ENCODE data around the gene IGF1. TPM values are rescaled to one million over a fixed set of nuclear protein-coding genes. Genes with fewer than 3 reads are reported as not detected.

Gene IGF1
- total and polyA plus RNA-seq, 2 experiments from 2014 or later = 2.3 to 2.9 TPM

DNA sequence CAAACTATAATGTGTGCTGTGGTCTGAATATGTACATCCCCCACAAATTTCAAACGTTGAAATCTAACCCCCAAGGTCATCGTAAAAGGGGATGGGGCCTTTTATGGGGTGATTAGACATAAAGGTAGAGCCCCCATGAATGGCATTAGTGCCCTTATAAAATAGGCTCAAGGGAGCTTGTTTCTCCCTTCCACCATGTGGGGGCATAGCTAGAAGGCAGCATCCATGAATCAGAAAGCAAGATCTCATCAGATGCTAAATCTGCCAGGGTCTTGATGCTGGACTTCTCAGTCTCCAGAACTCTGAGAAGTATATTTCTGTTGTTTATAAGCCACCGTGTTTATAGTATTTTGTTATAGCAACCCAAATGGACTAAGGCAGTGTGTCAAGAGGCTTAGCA lies 33.4 kb upstream of the IGF1 start:
- WGBS, 2 experiments (ENCODE audit: low coverage in 1 of 2, low lambda C conversion rate in 2 of 2, missing lambda C conversion rate in 2 of 2) = 44 to 48% methylated on average over 3 of the region's 3 CpGs

DNA sequence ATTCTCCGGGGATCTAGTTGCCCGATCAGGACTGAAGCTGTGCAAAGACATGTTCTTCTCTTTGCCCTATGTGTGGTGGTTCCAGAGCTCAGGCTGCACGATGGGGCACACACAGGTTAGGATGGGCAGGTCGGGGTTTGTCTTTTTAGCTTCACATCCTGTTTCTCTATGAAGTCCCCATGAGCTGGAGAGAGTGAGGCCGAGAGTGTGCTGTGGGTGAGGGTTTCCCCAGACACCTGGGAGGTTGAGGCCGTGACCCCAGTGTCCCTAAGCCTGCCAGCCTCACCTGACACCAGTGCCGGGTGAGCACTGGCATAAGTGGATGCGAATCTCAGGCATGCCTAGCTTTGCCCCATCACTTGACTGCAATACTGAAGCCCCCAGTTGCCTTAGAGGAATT lies 32.9 kb upstream of the IGF1 start:
- Histone ChIP-seq H3F3A (ENCODE audit: insufficient read depth) (no peaks in the 10 kb centered on the region), H3K9me3 (ENCODE audit: low read depth) (no peaks in the 10 kb centered on the region), H3K27ac (no peak overlapping the region), H3K4me3 (no peak overlapping the region), H3K9ac (no peak overlapping the region), H3K36me3 (ENCODE audit: low read depth) (no peaks in the 10 kb centered on the region), H3K4me1 (ENCODE audit: insufficient read depth) (no peaks in the 10 kb centered on the region), H3K4me2 (ENCODE audit: unreplicated experiment) (no peak overlapping the region), H3K27me3 (replicated peaks; ENCODE audit: insufficient read depth) (no peaks in the 10 kb centered on the region), H2AFZ (no peak overlapping the region), H3K79me2 (ENCODE audit: insufficient read depth) (no peaks in the 10 kb centered on the region), H4K20me1 (ENCODE audit: insufficient read depth) (no peaks in the 10 kb centered on the region), H3K9me2 (ENCODE audit: insufficient read depth) (no peaks in the 10 kb centered on the region; the same call in 1 of the 2 replicates)
- no peak for DNase-seq
- in situ Hi-C loops (cut with MboI) = no loop called here
- TF ChIP-seq EZH2phosphoT487 (IDR thresholded peaks at IDR 0.05; ENCODE audit: insufficient read depth, low read depth) (no peak), EZH2 (IDR thresholded peaks at IDR 0.05; ENCODE audit: insufficient read depth, poor library complexity, severe bottlenecking) (no peak)
- 64 to 71% methylated on average over 8 of the region's 8 CpGs for WGBS, 2 experiments (ENCODE audit: low coverage in 1 of 2, low lambda C conversion rate in 2 of 2, missing lambda C conversion rate in 2 of 2)

More for the DNA sequence above, 33.4 kb upstream of the IGF1 start:
- Histone ChIP-seq H3K36me3 (ENCODE audit: low read depth) (no peaks in the 10 kb centered on the region), H3K27ac (no peak overlapping the region), H3K4me3 (no peak overlapping the region), H3K79me2 (ENCODE audit: insufficient read depth) (no peaks in the 10 kb centered on the region), H3K4me1 (ENCODE audit: insufficient read depth) (no peaks in the 10 kb centered on the region), H3K9me3 (ENCODE audit: low read depth) (no peaks in the 10 kb centered on the region), H3K9ac (no peak overlapping the region), H3F3A (ENCODE audit: insufficient read depth) (no peaks in the 10 kb centered on the region), H3K4me2 (ENCODE audit: unreplicated experiment) (no peak overlapping the region), H3K9me2 (ENCODE audit: insufficient read depth) (no peaks in the 10 kb centered on the region), H2AFZ (no peak overlapping the region), H3K27me3 (replicated peaks; ENCODE audit: insufficient read depth) (no peaks in the 10 kb centered on the region), H4K20me1 (ENCODE audit: insufficient read depth) (no peaks in the 10 kb centered on the region)
- peak; percentile 19 for DNase-seq
- in situ Hi-C loops (cut with MboI) = no loop called here
- TF ChIP-seq EZH2phosphoT487 (IDR thresholded peaks at IDR 0.05; ENCODE audit: insufficient read depth, low read depth) = no peak
- no peak for TF ChIP-seq EZH2 (IDR thresholded peaks at IDR 0.05; ENCODE audit: insufficient read depth, poor library complexity, severe bottlenecking)

DNA sequence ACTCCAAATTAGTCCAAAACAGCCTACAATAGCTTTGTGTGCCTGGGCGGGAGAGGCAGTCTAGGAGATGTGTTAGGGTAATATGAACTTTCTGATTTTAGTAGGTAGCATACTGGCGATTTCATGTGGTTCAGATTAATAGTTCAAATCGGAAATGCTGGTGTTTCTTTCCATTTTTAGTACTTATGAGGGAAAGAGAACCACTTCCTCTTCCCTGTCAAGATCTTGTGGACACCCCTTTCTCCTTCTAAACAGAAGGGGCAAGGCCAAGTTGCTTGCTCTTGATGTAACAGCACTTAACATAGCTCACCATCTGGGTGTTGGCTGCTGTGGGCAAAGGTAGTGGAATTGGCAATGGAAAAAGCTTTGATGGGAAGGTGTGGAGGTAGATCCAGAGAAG lies 32.2 kb upstream of the IGF1 start:
- Histone ChIP-seq H3K27me3 (replicated peaks; ENCODE audit: insufficient read depth) (no peaks in the 10 kb centered on the region), H3K9me2 (ENCODE audit: insufficient read depth) (no peaks in the 10 kb centered on the region; the same call in 1 of the 2 replicates), H3K9me3 (ENCODE audit: low read depth) (no peaks in the 10 kb centered on the region), H3K27ac (no peak overlapping the region), H3F3A (ENCODE audit: insufficient read depth) (no peaks in the 10 kb centered on the region), H4K20me1 (ENCODE audit: insufficient read depth) (no peaks in the 10 kb centered on the region), H3K36me3 (ENCODE audit: low read depth) (no peaks in the 10 kb centered on the region), H2AFZ (no peak overlapping the region), H3K9ac (no peak overlapping the region), H3K4me3 (no peak overlapping the region), H3K4me2 (ENCODE audit: unreplicated experiment) (no peak overlapping the region), H3K4me1 (ENCODE audit: insufficient read depth) (no peaks in the 10 kb centered on the region), H3K79me2 (ENCODE audit: insufficient read depth) (no peaks in the 10 kb centered on the region)
- DNase-seq = no peak
- in situ Hi-C loops (cut with MboI) = no loop called here
- no peak for TF ChIP-seq EZH2phosphoT487 (IDR thresholded peaks at IDR 0.05; ENCODE audit: insufficient read depth, low read depth)
- no peak for TF ChIP-seq EZH2 (IDR thresholded peaks at IDR 0.05; ENCODE audit: insufficient read depth, poor library complexity, severe bottlenecking)
- WGBS, 2 experiments (ENCODE audit: low coverage in 1 of 2, low lambda C conversion rate in 2 of 2, missing lambda C conversion rate in 2 of 2) = 61 to 67% methylated on average over 3 of the region's 3 CpGs

- H3K9me3 ChIP-seq (ENCODE audit: low read depth) = no peaks in the 10 kb centered on the region
- no peak for DNase-seq
- H2AFZ ChIP-seq = no peak overlapping the region
- H3K27me3 ChIP-seq (replicated peaks; ENCODE audit: insufficient read depth) = no peaks in the 10 kb centered on the region
- 53 to 71% methylated on average over 2 of the region's 2 CpGs for WGBS, 2 experiments (ENCODE audit: low coverage in 1 of 2, low lambda C conversion rate in 2 of 2, missing lambda C conversion rate in 2 of 2)
- no peaks in the 10 kb centered on the region for H3K36me3 ChIP-seq (ENCODE audit: low read depth)
- H4K20me1 ChIP-seq (ENCODE audit: insufficient read depth) = no peaks in the 10 kb centered on the region
- no peaks in the 10 kb centered on the region for H3K79me2 ChIP-seq (ENCODE audit: insufficient read depth)
- no peak overlapping the region for H3K4me2 ChIP-seq (ENCODE audit: unreplicated experiment)
- no peaks in the 10 kb centered on the region; the same call in 1 of the 2 replicates for H3K9me2 ChIP-seq (ENCODE audit: insufficient read depth)
- H3K4me3 ChIP-seq = no peak overlapping the region
- H3K9ac ChIP-seq = no peak overlapping the region
- H3K27ac ChIP-seq = no peak overlapping the region
- in situ Hi-C loops (cut with MboI) = no loop called here
- no peaks in the 10 kb centered on the region for H3F3A ChIP-seq (ENCODE audit: insufficient read depth)
- no peaks in the 10 kb centered on the region for H3K4me1 ChIP-seq (ENCODE audit: insufficient read depth)
- TF ChIP-seq EZH2 (IDR thresholded peaks at IDR 0.05; ENCODE audit: insufficient read depth, poor library complexity, severe bottlenecking) (no peak), EZH2phosphoT487 (IDR thresholded peaks at IDR 0.05; ENCODE audit: insufficient read depth, low read depth) (no peak)
These were observed 31.2 kb upstream of the IGF1 start for GRCh38 chr12:102511575-102511974.

- Histone ChIP-seq H3K9me3 (ENCODE audit: low read depth) (no peaks in the 10 kb centered on the region), H3K79me2 (ENCODE audit: insufficient read depth) (no peaks in the 10 kb centered on the region), H3K36me3 (ENCODE audit: low read depth) (no peaks in the 10 kb centered on the region), H3K27ac (no peak overlapping the region), H4K20me1 (ENCODE audit: insufficient read depth) (no peaks in the 10 kb centered on the region), H3K9me2 (ENCODE audit: insufficient read depth) (no peaks in the 10 kb centered on the region; the same call in 1 of the 2 replicates), H3K4me2 (ENCODE audit: unreplicated experiment) (no peak overlapping the region), H3K27me3 (replicated peaks; ENCODE audit: insufficient read depth) (no peaks in the 10 kb centered on the region), H3K9ac (no peak overlapping the region), H3K4me1 (ENCODE audit: insufficient read depth) (no peaks in the 10 kb centered on the region), H3F3A (ENCODE audit: insufficient read depth) (no peaks in the 10 kb centered on the region), H2AFZ (no peak overlapping the region), H3K4me3 (no peak overlapping the region)
- WGBS, 2 experiments (ENCODE audit: low coverage in 1 of 2, low lambda C conversion rate in 2 of 2, missing lambda C conversion rate in 2 of 2) = 31 to 32% methylated on average over 3 of the region's 3 CpGs
- TF ChIP-seq EZH2 (IDR thresholded peaks at IDR 0.05; ENCODE audit: insufficient read depth, poor library complexity, severe bottlenecking) (no peak), EZH2phosphoT487 (IDR thresholded peaks at IDR 0.05; ENCODE audit: insufficient read depth, low read depth) (no peak)
- DNase-seq = no peak
- in situ Hi-C loops (cut with MboI) = no loop called here
These were observed 30.1 kb upstream of the IGF1 start for GRCh38 chr12:102510463-102510862.
